BJ (cell line): ENCODE data around the gene SPRY2. TPM values are rescaled to one million over a fixed set of nuclear protein-coding genes. Genes with fewer than 3 reads are reported as not detected.

Experiments
- CTCF ChIA-PET: fragments of 350-600 bp; formaldehyde crosslinking; extraction: SDS; loops from one replicate; lab custom pipeline; 2021; ENCODE audit warnings: antibody characterized with exemption, inconsistent platforms; lab: Yijun Ruan, JAX
- POLR2A ChIA-PET: fragments of 300-600 bp; sonication (Branson Sonifier 250); formaldehyde crosslinking; extraction: SDS; loops from one replicate; lab custom pipeline; 2021; ENCODE audit warnings: antibody characterized with exemption; lab: Charles Lee
- DNase-seq: peaks from one replicate; pipeline ENCODE4 v3.0.0-alpha.2; 2011; ENCODE audit warnings: low read depth
- H3K27me3 ChIP-seq: 2 replicates; pipeline ENCODE4 v1.6.0; 2011; ENCODE audit warnings: low read length; ENCODE audit not compliant: control insufficient read depth, insufficient read depth
- H3K36me3 ChIP-seq: 2 replicates; pipeline ENCODE4 v1.5.1; 2011; ENCODE audit warnings: low read length; ENCODE audit not compliant: control insufficient read depth, insufficient read depth
- H3K4me3 ChIP-seq: 2 replicates; pipeline ENCODE4 v1.5.1; 2011; ENCODE audit warnings: low read depth, mild to moderate bottlenecking, control low read depth, low read length
- polyA plus RNA-seq: library from polyadenylated mRNA; depleted of rRNA; stranded (reverse); fragments of >200 nt; gene quantifications from 2 replicates; pipeline ENCODE4 v1.2.3, GENCODE V29; 2011
- TF ChIP-seq, protein P1 (sequence below): IDR thresholded peaks from 2 replicates; pipeline ENCODE4 v1.5.1; 2011; ENCODE audit warnings: low read depth, mild to moderate bottlenecking, control low read depth, inconsistent platforms, low read length, moderate library complexity; ENCODE audit not compliant: insufficient read depth

Gene SPRY2
- polyA plus RNA-seq, 1 experiment, result 21.0 TPM

DNA sequence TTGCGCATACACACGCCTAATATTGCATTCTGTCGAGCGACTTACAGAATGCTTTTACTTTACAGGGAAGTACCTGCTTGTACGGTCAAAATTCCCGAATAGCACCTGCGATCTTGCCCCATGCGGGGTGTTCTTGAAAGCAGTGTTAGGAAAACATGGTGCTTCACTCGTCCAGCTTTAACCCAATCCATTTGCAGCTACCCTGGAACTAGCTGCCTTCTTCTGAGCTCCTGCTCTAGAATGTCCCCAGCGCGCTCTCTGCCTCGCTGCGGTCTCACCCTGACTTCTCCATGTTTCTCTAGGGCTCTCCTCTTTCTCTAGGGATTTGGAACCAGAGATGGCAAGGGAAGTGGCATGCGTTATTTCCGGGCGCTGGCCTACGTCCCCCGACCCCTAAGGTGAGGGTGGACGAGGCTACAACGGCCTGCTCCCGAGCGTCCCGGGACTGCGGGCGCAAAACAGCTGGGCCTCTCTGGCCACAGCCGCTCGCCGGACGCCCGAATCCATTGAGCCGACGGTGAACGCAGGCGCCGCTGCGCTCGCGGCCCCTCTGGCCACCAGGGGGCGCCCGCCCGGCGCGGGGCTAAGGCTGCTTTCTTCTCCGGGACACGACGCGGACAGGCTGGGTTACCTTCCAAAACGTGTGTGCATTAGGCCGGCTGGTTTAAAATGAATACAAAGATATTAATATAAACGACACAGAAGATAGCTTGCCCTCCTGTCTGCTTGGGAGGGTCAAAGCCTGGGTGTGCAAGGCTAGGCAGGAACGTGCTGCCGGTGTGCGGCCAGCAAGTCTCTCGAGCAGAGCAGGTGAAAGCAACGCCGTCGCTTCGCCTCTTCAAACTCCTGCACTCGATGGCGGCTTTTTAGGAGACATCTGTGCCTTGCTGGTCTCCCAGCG, 1.8 kb upstream of the SPRY2 start:
- TF ChIP-seq, protein P1, sequence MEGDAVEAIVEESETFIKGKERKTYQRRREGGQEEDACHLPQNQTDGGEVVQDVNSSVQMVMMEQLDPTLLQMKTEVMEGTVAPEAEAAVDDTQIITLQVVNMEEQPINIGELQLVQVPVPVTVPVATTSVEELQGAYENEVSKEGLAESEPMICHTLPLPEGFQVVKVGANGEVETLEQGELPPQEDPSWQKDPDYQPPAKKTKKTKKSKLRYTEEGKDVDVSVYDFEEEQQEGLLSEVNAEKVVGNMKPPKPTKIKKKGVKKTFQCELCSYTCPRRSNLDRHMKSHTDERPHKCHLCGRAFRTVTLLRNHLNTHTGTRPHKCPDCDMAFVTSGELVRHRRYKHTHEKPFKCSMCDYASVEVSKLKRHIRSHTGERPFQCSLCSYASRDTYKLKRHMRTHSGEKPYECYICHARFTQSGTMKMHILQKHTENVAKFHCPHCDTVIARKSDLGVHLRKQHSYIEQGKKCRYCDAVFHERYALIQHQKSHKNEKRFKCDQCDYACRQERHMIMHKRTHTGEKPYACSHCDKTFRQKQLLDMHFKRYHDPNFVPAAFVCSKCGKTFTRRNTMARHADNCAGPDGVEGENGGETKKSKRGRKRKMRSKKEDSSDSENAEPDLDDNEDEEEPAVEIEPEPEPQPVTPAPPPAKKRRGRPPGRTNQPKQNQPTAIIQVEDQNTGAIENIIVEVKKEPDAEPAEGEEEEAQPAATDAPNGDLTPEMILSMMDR, result peak; percentile 75
- no peak for DNase-seq
- POLR2A ChIA-PET, result no interaction called here

DNA sequence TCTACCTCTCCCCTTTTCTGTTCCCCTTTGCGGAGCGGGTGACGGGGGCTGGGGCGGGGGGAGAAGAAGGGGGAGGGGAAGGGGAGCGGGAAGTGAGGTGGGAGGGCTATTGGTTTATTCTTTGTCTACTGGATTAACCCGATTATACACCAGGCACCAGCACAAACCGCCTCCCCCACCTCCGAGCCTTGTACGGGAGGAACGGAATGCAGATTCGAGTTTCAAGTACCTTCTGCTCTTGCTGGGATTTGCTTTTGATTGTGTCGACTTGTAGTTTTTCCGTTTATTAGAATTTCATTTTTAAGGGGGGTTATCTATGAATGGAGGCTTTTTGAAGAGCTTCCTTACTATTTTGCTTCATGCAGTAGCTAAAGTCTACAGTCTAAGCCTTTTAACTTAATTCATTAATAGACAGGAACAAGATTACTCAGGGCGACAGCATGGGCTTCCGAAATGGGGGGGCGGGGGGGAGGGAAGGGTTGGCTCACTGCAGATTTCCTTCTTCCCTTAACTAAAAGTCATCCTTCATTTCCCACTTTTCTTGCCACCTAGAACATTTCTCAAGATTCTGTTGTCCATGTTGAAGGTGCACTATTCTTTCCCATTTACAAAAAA, 937 bp upstream of the SPRY2 start:
- H3K4me3 ChIP-seq, result peak overlapping the region; percentile 86
- CTCF ChIA-PET, result interaction anchor here (0.6 to 3.3 kb wide), 24 partner anchors 7 to 982 kb away, joined by 3 to 48 read pairs (median 4); no protein-coding TSS in a partner anchor
- H3K27me3 ChIP-seq, result no peaks in the 10 kb centered on the region
- peaks cover 2% of the 10 kb centered on the region; the same call in 1 of the 2 replicates for H3K36me3 ChIP-seq
- DNase-seq, result no peak
- TF ChIP-seq, protein P1, result no peak
- POLR2A ChIA-PET, result interaction anchor here (0.6 to 1.0 kb wide), 3 partner anchors 405 to 745 kb away, joined by 3 to 6 read pairs (median 4); no protein-coding TSS in a partner anchor

More for the DNA sequence above, 1.8 kb upstream of the SPRY2 start:
- Histone ChIP-seq H3K36me3 (no peaks in the 10 kb centered on the region), H3K4me3 (peak overlapping the region; percentile 86), H3K27me3 (no peaks in the 10 kb centered on the region)
- CTCF ChIA-PET, result interaction anchor here (0.6 to 3.3 kb wide), 38 partner anchors 12 to 983 kb away, joined by 3 to 48 read pairs (median 4); no protein-coding TSS in a partner anchor

DNA sequence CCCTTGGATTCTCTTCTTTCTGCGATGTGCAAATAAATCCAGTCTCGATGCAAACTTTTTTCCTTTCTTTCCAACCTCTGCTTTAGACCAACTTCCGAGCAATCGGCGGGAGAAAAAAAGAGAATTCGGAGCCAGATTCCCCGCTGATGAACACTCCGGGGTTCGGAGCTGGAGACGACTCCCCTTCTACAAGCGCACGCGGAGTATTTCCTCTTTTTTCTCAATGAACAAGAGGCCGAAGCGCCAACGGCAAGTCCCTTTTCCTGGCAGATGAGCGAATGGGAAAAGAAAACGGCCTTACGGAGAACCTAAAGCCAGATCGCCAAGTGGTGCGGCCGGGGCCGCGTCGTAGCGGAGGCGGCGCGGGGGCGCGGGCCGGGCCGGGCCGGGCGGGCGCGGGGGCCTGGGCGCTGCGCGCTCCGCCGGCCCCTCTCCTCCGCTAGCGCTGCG, 250 bp downstream of the SPRY2 start:
- POLR2A ChIA-PET, result interaction anchor here (1.0 kb wide), 1 partner anchor 561 kb away, joined by 4 read pairs; no protein-coding TSS in a partner anchor
- Histone ChIP-seq H3K36me3 (peaks cover 3% of the 10 kb centered on the region; the same call in 1 of the 2 replicates), H3K4me3 (peak overlapping the region; percentile 86), H3K27me3 (no peaks in the 10 kb centered on the region)
- no peak for DNase-seq
- CTCF ChIA-PET, result interaction anchor here (0.8 to 3.3 kb wide), 5 partner anchors 10 to 661 kb away, joined by 3 to 48 read pairs (median 12); no protein-coding TSS in a partner anchor
- TF ChIP-seq, protein P1, result no peak

DNA sequence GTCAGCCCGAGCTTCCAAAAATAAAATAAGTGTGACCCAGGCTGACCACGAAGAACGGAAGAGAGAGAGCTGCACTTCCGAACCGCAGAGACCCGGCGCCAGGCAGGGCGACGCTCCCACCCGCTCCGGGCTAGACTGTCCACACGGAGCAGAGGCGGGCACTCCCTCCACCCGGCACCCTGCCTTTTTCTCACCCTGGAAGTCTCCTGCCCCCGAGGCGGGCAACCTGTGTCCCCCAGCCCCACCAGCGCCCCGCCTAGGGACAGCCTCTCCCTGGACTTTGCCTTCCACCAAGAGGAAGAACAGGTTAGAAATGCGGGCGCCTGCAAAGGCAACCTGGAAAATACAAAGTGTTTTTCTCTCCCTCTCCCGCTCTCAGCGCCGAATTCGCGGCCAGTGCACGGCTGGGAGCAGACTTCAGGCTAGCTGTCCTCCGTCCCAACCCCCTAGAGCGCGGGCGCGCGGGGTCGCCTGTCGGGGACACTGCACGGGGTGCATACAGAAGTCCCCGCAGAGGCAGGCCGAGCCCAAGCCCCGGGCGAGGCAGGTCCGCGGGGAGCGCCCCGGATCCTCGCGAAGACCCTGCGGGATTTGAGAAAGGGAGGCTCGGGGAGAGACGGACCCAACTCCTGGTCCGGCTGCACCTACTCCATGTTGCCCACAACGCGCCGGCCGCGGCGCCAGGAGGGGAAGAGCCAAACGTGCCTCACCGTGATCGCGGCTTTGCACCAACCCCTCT, 845 bp downstream of the SPRY2 start:
- no peak for DNase-seq
- Histone ChIP-seq H3K36me3 (peaks cover 3% of the 10 kb centered on the region; the same call in 1 of the 2 replicates), H3K4me3 (peak overlapping the region; percentile 86), H3K27me3 (no peaks in the 10 kb centered on the region)
- ChIA-PET POLR2A (interaction anchor here (0.6 to 1.0 kb wide), 2 partner anchors 404 to 468 kb away, joined by 3 to 4 read pairs; no protein-coding TSS in a partner anchor), CTCF (interaction anchor here (0.6 to 1.4 kb wide), 11 partner anchors 10 to 916 kb away, joined by 3 to 6 read pairs (median 3); no protein-coding TSS in a partner anchor)
- TF ChIP-seq, protein P1, result no peak
